ENCODE data around the gene ARID1B. TPM values are rescaled to one million over a fixed set of nuclear protein-coding genes. Genes with fewer than 3 reads are reported as not detected.

The ARID1B gene
- total and polyA plus RNA-seq, 4 donors: 49.8 to 90.9 (median 59.0) TPM

GRCh38 chr6:156928972-156929371, 151.8 kb downstream of the ARID1B start:
- Histone ChIP-seq H3K4me1 (ENCODE audit: control insufficient read depth, insufficient read depth, low read length) (peaks cover 9% of the 10 kb centered on the region), H3K27ac (ENCODE audit: low read depth, low read length) (no peak overlapping the region), H3K4me3 (ENCODE audit: low read depth, low read length) (no peak overlapping the region), H3K36me3 (ENCODE audit: control insufficient read depth, insufficient read depth, low read length) (no peaks in the 10 kb centered on the region), H3K9me3 (ENCODE audit: control insufficient read depth, insufficient read depth, low read length) (no peaks in the 10 kb centered on the region), H3K27me3 (ENCODE audit: control insufficient read depth, insufficient read depth, low read length) (no peaks in the 10 kb centered on the region)
- DNase-seq (ENCODE audit: low read depth in 4 of 6, low spot score in 6 of 6): no peak
- WGBS (ENCODE audit: insufficient coverage): 79% methylated on average over 3 of the region's 5 CpGs

GRCh38 chr6:156931283-156931682, 154.1 kb downstream of the ARID1B start:
- Histone ChIP-seq H3K4me1 (ENCODE audit: control insufficient read depth, insufficient read depth, low read length) (peaks cover 9% of the 10 kb centered on the region), H3K27me3 (ENCODE audit: control insufficient read depth, insufficient read depth, low read length) (no peaks in the 10 kb centered on the region), H3K9me3 (ENCODE audit: control insufficient read depth, insufficient read depth, low read length) (no peaks in the 10 kb centered on the region), H3K27ac (ENCODE audit: low read depth, low read length) (no peak overlapping the region), H3K4me3 (ENCODE audit: low read depth, low read length) (no peak overlapping the region), H3K36me3 (ENCODE audit: control insufficient read depth, insufficient read depth, low read length) (no peaks in the 10 kb centered on the region)
- no peak for DNase-seq (ENCODE audit: low read depth in 4 of 6, low spot score in 6 of 6)
- WGBS (ENCODE audit: insufficient coverage): 100% methylated on average over 3 of the region's 3 CpGs

GRCh38 chr6:156933201-156934068, 156.3 kb downstream of the ARID1B start:
- H3K27me3 ChIP-seq (ENCODE audit: control insufficient read depth, insufficient read depth, low read length): no peaks in the 10 kb centered on the region
- WGBS (ENCODE audit: insufficient coverage): 21% methylated on average over 7 of the region's 7 CpGs
- no peaks in the 10 kb centered on the region for H3K36me3 ChIP-seq (ENCODE audit: control insufficient read depth, insufficient read depth, low read length)
- peak in 5 of 6 donors; percentile 11 to 66 (median 40) for DNase-seq (ENCODE audit: low read depth in 4 of 6, low spot score in 6 of 6)
- H3K4me1 ChIP-seq (ENCODE audit: control insufficient read depth, insufficient read depth, low read length): peaks cover 4% of the 10 kb centered on the region
- no peak overlapping the region for H3K4me3 ChIP-seq (ENCODE audit: low read depth, low read length)
- no peaks in the 10 kb centered on the region for H3K9me3 ChIP-seq (ENCODE audit: control insufficient read depth, insufficient read depth, low read length)
- H3K27ac ChIP-seq (ENCODE audit: low read depth, low read length): peak overlapping the region; percentile 33

- DNase-seq (ENCODE audit: low read depth in 4 of 6, low spot score in 6 of 6): peak in 1 of 6 donors; percentile 31
- Histone ChIP-seq H3K27ac (ENCODE audit: low read depth, low read length) (no peak overlapping the region), H3K4me3 (ENCODE audit: low read depth, low read length) (no peak overlapping the region), H3K9me3 (ENCODE audit: control insufficient read depth, insufficient read depth, low read length) (no peaks in the 10 kb centered on the region), H3K4me1 (ENCODE audit: control insufficient read depth, insufficient read depth, low read length) (peaks cover 4% of the 10 kb centered on the region), H3K27me3 (ENCODE audit: control insufficient read depth, insufficient read depth, low read length) (no peaks in the 10 kb centered on the region), H3K36me3 (ENCODE audit: control insufficient read depth, insufficient read depth, low read length) (no peaks in the 10 kb centered on the region)
- WGBS (ENCODE audit: insufficient coverage): 50% methylated on average over 1 of the region's 2 CpGs
Measured at GRCh38 chr6:156934069-156934460, 156.9 kb downstream of the ARID1B start.

- H3K9me3 ChIP-seq (ENCODE audit: control insufficient read depth, insufficient read depth, low read length): no peaks in the 10 kb centered on the region
- H3K27me3 ChIP-seq (ENCODE audit: control insufficient read depth, insufficient read depth, low read length): no peaks in the 10 kb centered on the region
- no peaks in the 10 kb centered on the region for H3K36me3 ChIP-seq (ENCODE audit: control insufficient read depth, insufficient read depth, low read length)
- DNase-seq (ENCODE audit: low read depth in 4 of 6, low spot score in 6 of 6): no peak
- peaks cover 4% of the 10 kb centered on the region for H3K4me1 ChIP-seq (ENCODE audit: control insufficient read depth, insufficient read depth, low read length)
- no peak overlapping the region for H3K4me3 ChIP-seq (ENCODE audit: low read depth, low read length)
- 100% methylated on average over 2 of the region's 5 CpGs for WGBS (ENCODE audit: insufficient coverage)
- H3K27ac ChIP-seq (ENCODE audit: low read depth, low read length): no peak overlapping the region
Measured at GRCh38 chr6:156935000-156935399, 157.8 kb downstream of the ARID1B start.

GRCh38 chr6:156938143-156938542, 161.0 kb downstream of the ARID1B start:
- DNase-seq (ENCODE audit: low read depth in 4 of 6, low spot score in 6 of 6): no peak
- no peaks in the 10 kb centered on the region for H3K36me3 ChIP-seq (ENCODE audit: control insufficient read depth, insufficient read depth, low read length)
- H3K9me3 ChIP-seq (ENCODE audit: control insufficient read depth, insufficient read depth, low read length): no peaks in the 10 kb centered on the region
- peaks cover 7% of the 10 kb centered on the region for H3K4me1 ChIP-seq (ENCODE audit: control insufficient read depth, insufficient read depth, low read length)
- H3K27ac ChIP-seq (ENCODE audit: low read depth, low read length): no peak overlapping the region
- H3K4me3 ChIP-seq (ENCODE audit: low read depth, low read length): no peak overlapping the region
- WGBS (ENCODE audit: insufficient coverage): no CpG with 5 or more reads among the region's 1 CpG
- H3K27me3 ChIP-seq (ENCODE audit: control insufficient read depth, insufficient read depth, low read length): no peaks in the 10 kb centered on the region

GRCh38 chr6:156940221-156940620, 163.0 kb downstream of the ARID1B start:
- Histone ChIP-seq H3K9me3 (ENCODE audit: control insufficient read depth, insufficient read depth, low read length) (no peaks in the 10 kb centered on the region), H3K4me1 (ENCODE audit: control insufficient read depth, insufficient read depth, low read length) (peaks cover 4% of the 10 kb centered on the region), H3K27ac (ENCODE audit: low read depth, low read length) (no peak overlapping the region), H3K36me3 (ENCODE audit: control insufficient read depth, insufficient read depth, low read length) (no peaks in the 10 kb centered on the region), H3K4me3 (ENCODE audit: low read depth, low read length) (no peak overlapping the region), H3K27me3 (ENCODE audit: control insufficient read depth, insufficient read depth, low read length) (no peaks in the 10 kb centered on the region)
- DNase-seq (ENCODE audit: low read depth in 4 of 6, low spot score in 6 of 6): no peak
- WGBS (ENCODE audit: insufficient coverage): 43% methylated on average over 3 of the region's 5 CpGs

GRCh38 chr6:156942266-156942665, 165.1 kb downstream of the ARID1B start:
- 95% methylated on average over 2 of the region's 2 CpGs for WGBS (ENCODE audit: insufficient coverage)

GRCh38 chr6:156943166-156943565, 166.0 kb downstream of the ARID1B start:
- H3K36me3 ChIP-seq (ENCODE audit: control insufficient read depth, insufficient read depth, low read length): no peaks in the 10 kb centered on the region
- DNase-seq (ENCODE audit: low read depth in 4 of 6, low spot score in 6 of 6): no peak
- H3K4me3 ChIP-seq (ENCODE audit: low read depth, low read length): no peak overlapping the region
- H3K27me3 ChIP-seq (ENCODE audit: control insufficient read depth, insufficient read depth, low read length): no peaks in the 10 kb centered on the region
- H3K4me1 ChIP-seq (ENCODE audit: control insufficient read depth, insufficient read depth, low read length): peaks cover 4% of the 10 kb centered on the region
- no peak overlapping the region for H3K27ac ChIP-seq (ENCODE audit: low read depth, low read length)
- no peaks in the 10 kb centered on the region for H3K9me3 ChIP-seq (ENCODE audit: control insufficient read depth, insufficient read depth, low read length)
- WGBS (ENCODE audit: insufficient coverage): no CpG with 5 or more reads among the region's 6 CpGs

More at GRCh38 chr6:156942266-156942665, 165.1 kb downstream of the ARID1B start:
- Histone ChIP-seq H3K4me3 (ENCODE audit: low read depth, low read length) (no peak overlapping the region), H3K27ac (ENCODE audit: low read depth, low read length) (no peak overlapping the region), H3K9me3 (ENCODE audit: control insufficient read depth, insufficient read depth, low read length) (no peaks in the 10 kb centered on the region), H3K4me1 (ENCODE audit: control insufficient read depth, insufficient read depth, low read length) (peaks cover 4% of the 10 kb centered on the region), H3K36me3 (ENCODE audit: control insufficient read depth, insufficient read depth, low read length) (no peaks in the 10 kb centered on the region), H3K27me3 (ENCODE audit: control insufficient read depth, insufficient read depth, low read length) (no peaks in the 10 kb centered on the region)
- no peak for DNase-seq (ENCODE audit: low read depth in 4 of 6, low spot score in 6 of 6)

- H3K27me3 ChIP-seq (ENCODE audit: control insufficient read depth, insufficient read depth, low read length): no peaks in the 10 kb centered on the region
- no peak overlapping the region for H3K27ac ChIP-seq (ENCODE audit: low read depth, low read length)
- WGBS (ENCODE audit: insufficient coverage): 100% methylated on average over 2 of the region's 4 CpGs
- H3K36me3 ChIP-seq (ENCODE audit: control insufficient read depth, insufficient read depth, low read length): no peaks in the 10 kb centered on the region
- H3K4me1 ChIP-seq (ENCODE audit: control insufficient read depth, insufficient read depth, low read length): peaks cover 4% of the 10 kb centered on the region
- H3K9me3 ChIP-seq (ENCODE audit: control insufficient read depth, insufficient read depth, low read length): no peaks in the 10 kb centered on the region
- H3K4me3 ChIP-seq (ENCODE audit: low read depth, low read length): no peak overlapping the region
- DNase-seq (ENCODE audit: low read depth in 4 of 6, low spot score in 6 of 6): no peak
Measured at GRCh38 chr6:156943816-156944215, 166.6 kb downstream of the ARID1B start.
